NCI-H2227 (cell line): ENCODE data around the gene DMAC2.
A peak's percentile ranks its signal among the peaks of the same experiment; 100 is the strongest.
"Not testable (repeated sequence)": the region's sequence is repeated elsewhere in the genome, so short reads cannot be mapped to it uniquely, and the experiment has no call there.

Source experiments
- DNase-seq: peaks from one replicate; lab custom pipeline; 2025; ENCODE audit not compliant: unreplicated experiment; lab: John Stamatoyannopoulos, UW

The DMAC2 gene

GRCh38 chr19:41402010-41402409 lies 37.7 kb downstream of the DMAC2 start:
- no peak for DNase-seq

- DNase-seq: no peak
Observed at GRCh38 chr19:41401483-41401882, 38.2 kb downstream of the DMAC2 start.

- no peak for DNase-seq
Observed at GRCh38 chr19:41399525-41399924, 40.2 kb downstream of the DMAC2 start.

- no peak for DNase-seq
Observed at GRCh38 chr19:41399091-41399490, 40.6 kb downstream of the DMAC2 start.

GRCh38 chr19:41398598-41398997 lies 41.1 kb downstream of the DMAC2 start:
- DNase-seq: peak; percentile 39

GRCh38 chr19:41398050-41398418 lies 41.7 kb downstream of the DMAC2 start:
- DNase-seq: no peak

- DNase-seq: peak; percentile 100
Observed at GRCh38 chr19:41397086-41398049, 42.3 kb downstream of the DMAC2 start, which contains the start of the genes BCKDHA and EXOSC5. Gene BCKDHA (plus strand): TSS chr19:41397818. CDS start chr19:41397828, 10 bp downstream. Gene EXOSC5 (minus strand): TSS chr19:41397359. CDS start chr19:41397328, 31 bp downstream.

GRCh38 chr19:41395355-41395754 lies 44.4 kb downstream of the DMAC2 start:
- no peak for DNase-seq

GRCh38 chr19:41392775-41393174 lies 46.9 kb downstream of the DMAC2 start:
- no peak for DNase-seq

- no peak for DNase-seq
Observed at GRCh38 chr19:41391618-41392017, 48.1 kb downstream of the DMAC2 start.

- no peak for DNase-seq
Observed at GRCh38 chr19:41386442-41386841, 53.3 kb downstream of the DMAC2 start.

GRCh38 chr19:41384351-41384750 lies 55.4 kb downstream of the DMAC2 start:
- DNase-seq: no peak

GRCh38 chr19:41381536-41381935 lies 58.2 kb downstream of the DMAC2 start:
- DNase-seq: not testable (repeated sequence)
